GM18951 (cell line): Measurements from ENCODE around the gene TMCO4.
"Not testable (repeated sequence)": the region's sequence is repeated elsewhere in the genome, so short reads cannot be mapped to it uniquely, and the experiment has no call there.

Experiments used
- POLR2A ChIP-seq: IDR thresholded peaks from 4 replicates; pipeline ENCODE4 v1.6.1; 2011; ENCODE audit warnings: mild to moderate bottlenecking; ENCODE audit not compliant: insufficient read length, insufficient read depth; ENCODE audit errors: extremely low read depth
- in situ Hi-C: fragments of 300-500 bp; cut with MboI; formaldehyde crosslinking; loops from one replicate; pipeline ENCODE4 v1.12.0; 2022; ENCODE audit warnings: low sequenced_read_pairs, mixed read lengths, inconsistent platforms; ENCODE audit not compliant: unreplicated experiment

Gene TMCO4

DNA sequence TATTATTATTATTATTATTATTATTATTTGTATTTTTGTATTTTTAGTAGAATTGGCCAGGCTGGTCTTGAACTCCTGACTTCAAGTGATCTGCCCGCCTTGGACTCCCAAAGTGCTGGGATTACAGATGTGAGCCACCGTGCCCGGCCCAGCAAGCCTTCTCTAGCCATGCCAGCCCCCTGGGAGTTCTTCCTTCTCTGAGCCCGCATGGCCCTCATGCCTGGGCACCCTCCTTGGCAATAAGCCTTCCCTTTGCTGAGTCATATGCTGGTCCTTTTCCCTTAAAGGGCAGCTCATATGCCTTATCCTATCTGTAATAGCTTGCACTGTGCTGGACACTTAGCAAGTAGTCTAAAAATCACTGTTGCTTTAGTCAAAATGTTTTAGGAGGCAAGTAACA lies 164.1 kb downstream of the TMCO4 start:
- no peak for TF ChIP-seq POLR2A
- in situ Hi-C loops = no loop called here

DNA sequence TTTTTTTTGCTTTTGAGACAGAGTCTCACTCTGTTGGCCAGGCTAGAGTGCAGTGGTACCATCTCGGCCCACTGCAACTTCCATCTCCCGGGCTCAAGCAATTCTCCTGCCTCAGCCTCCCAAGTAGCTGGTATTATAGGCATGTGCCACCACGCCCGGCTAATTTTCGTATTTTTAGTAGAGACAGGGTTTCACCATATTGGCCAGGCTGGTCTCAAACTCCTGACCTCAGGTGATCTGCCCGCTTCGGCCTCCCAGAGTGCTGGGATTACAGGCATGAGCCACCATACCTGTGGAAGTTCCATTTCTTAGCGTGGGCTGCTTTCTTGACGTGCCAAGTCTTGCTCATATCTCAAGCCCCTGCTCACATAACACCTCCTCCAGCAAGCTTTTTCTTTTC lies 164.7 kb downstream of the TMCO4 start:
- in situ Hi-C loops = not testable (repeated sequence)

DNA sequence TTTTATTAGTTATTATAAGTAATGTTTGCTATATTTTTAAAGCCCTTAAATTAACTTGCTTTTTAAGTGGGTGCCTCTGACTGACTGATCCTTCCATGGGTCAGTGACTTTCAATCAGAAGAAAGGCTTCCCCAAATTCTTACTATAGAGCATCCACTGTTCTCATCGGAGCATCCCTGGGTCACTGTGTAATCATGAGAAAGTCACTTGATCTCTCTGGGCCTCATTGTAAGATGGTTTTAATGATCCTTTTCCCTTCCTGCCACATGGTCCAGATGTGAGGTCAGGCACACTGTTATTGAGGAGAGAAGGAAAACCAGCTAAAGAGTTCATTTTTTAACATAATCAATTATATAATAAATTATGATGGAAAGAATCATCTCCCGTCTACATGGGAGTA lies 166.6 kb downstream of the TMCO4 start:
- in situ Hi-C loops = no loop called here
- no peak for TF ChIP-seq POLR2A
